Endothelial cell of umbilical vein (primary cell): ENCODE data around the gene ANKS1B.
"Not testable (repeated sequence)": the region's sequence is repeated elsewhere in the genome, so short reads cannot be mapped to it uniquely, and the experiment has no call there.

ENCODE experiments used
- CTCF ChIP-seq, 2 donors: IDR thresholded peaks; 1 replicate in 1 of 2; 2 replicates in 1 of 2; pipeline ENCODE4 v1.5.1; 2011; ENCODE audit warnings: low read length in 2 of 2, mild to moderate bottlenecking in 2 of 2, moderate library complexity in 2 of 2, control low read depth in 1 of 2, inconsistent platforms in 1 of 2, low read depth in 1 of 2; ENCODE audit not compliant: insufficient read depth in 1 of 2; ENCODE audit errors: extremely low read depth in 1 of 2
- EZH2 ChIP-seq: IDR thresholded peaks from 2 replicates; pipeline ENCODE4 v1.6.1; 2012; ENCODE audit warnings: borderline replicate concordance, low read depth, mild to moderate bottlenecking, moderate library complexity, low read length, inconsistent platforms; ENCODE audit not compliant: severe bottlenecking
- FOS ChIP-seq: IDR thresholded peaks from 2 replicates; pipeline ENCODE4 v1.6.1; 2011; ENCODE audit warnings: mild to moderate bottlenecking, low read length, moderate library complexity, borderline replicate concordance; ENCODE audit not compliant: insufficient read depth
- GATA2 ChIP-seq: IDR thresholded peaks from 2 replicates; pipeline ENCODE4 v1.7.0; 2011; ENCODE audit warnings: low read depth, mild to moderate bottlenecking, moderate library complexity, mixed read lengths, low read length; ENCODE audit not compliant: insufficient read length, insufficient read depth
- JUN ChIP-seq: IDR thresholded peaks from 2 replicates; pipeline ENCODE4 v1.6.1; 2011; ENCODE audit warnings: borderline replicate concordance, low read depth; ENCODE audit not compliant: insufficient read length, insufficient read depth
- MAX ChIP-seq: IDR thresholded peaks from 2 replicates; pipeline ENCODE4 v1.6.1; 2011; ENCODE audit not compliant: insufficient read depth, insufficient read length
- MYC ChIP-seq: IDR thresholded peaks from one replicate; pipeline ENCODE4 v1.6.1; 2011; ENCODE audit warnings: mild to moderate bottlenecking, low read depth, low read length
- POLR2A ChIP-seq: IDR thresholded peaks from 2 replicates; pipeline ENCODE4 v1.6.1; 2012; ENCODE audit warnings: low read depth, mild to moderate bottlenecking, control low read depth, low read length
- POLR2AphosphoS5 ChIP-seq: IDR thresholded peaks from 2 replicates; pipeline ENCODE4 v1.6.1; 2012; ENCODE audit warnings: low read depth, mild to moderate bottlenecking, control low read depth, low read length, moderate library complexity; ENCODE audit not compliant: insufficient read depth

- TF ChIP-seq MAX; CTCF (IDR thresholded peaks at IDR 0.05; ENCODE audit: extremely low read depth in 1 of 2, insufficient read depth in 1 of 2, low read depth in 1 of 2, low read length in 2 of 2); POLR2A; EZH2; POLR2AphosphoS5; MYC; FOS; GATA2: not testable (repeated sequence)
- peak; percentile 12 for TF ChIP-seq JUN
Measured at GRCh38 chr12:98755855-98756254, 1228.9 kb downstream of the ANKS1B start.
